ENCODE measurements around the gene ARHGEF37. TPM values are rescaled to one million over a fixed set of nuclear protein-coding genes. Genes with fewer than 3 reads are reported as not detected.
"Not testable (repeated sequence)": the region's sequence is repeated elsewhere in the genome, so short reads cannot be mapped to it uniquely, and the experiment has no call there.

The ARHGEF37 gene
- total RNA-seq, 1 experiment from 2014 or later: 1.8 TPM

DNA sequence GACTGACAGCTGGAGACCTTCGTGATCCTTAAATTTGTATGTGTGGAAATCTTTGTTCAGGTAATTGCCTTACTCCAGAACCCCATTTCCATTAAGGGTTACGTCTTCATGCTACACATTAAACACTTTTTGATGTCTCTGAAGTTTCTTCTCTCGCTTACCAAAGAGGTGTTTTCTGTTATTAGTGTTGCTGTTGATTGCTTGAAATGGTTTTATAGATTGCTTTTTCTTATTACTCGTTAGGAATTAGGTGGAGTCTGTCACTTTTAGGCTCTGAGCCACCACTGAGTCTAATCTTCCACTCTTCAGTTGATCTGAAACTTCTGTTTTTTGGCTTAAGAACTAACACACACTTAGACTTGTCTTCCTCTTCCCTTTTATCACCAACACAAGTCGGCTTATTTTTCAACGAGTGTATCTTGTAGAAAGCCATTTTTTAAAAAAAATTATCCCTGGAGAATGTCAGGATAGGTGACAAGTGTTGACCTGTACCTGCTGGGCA is 86.6 kb downstream of the ARHGEF37 start:
- DNase-seq (ENCODE audit: extremely low read depth, low read depth): no peak

DNA sequence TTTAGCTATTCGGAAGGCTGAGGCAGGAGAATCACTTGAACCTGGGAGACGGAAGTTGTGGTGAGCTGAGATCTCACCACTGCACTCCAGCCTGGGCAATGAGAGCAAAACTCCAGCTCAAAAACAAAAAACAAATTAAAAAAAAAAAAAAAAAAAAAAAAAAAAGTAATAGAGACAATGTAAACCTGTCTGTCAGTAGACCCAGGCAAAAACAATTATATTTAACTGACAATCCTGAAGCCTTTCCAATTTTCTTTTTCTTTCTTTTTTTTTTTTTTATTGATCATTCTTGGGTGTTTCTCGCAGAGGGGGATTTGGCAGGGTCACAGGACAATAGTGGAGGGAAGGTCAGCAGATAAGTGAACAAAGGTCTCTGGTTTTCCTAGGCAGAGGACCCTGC is 88.0 kb downstream of the ARHGEF37 start:
- DNase-seq (ENCODE audit: extremely low read depth, low read depth): not testable (repeated sequence)

DNA sequence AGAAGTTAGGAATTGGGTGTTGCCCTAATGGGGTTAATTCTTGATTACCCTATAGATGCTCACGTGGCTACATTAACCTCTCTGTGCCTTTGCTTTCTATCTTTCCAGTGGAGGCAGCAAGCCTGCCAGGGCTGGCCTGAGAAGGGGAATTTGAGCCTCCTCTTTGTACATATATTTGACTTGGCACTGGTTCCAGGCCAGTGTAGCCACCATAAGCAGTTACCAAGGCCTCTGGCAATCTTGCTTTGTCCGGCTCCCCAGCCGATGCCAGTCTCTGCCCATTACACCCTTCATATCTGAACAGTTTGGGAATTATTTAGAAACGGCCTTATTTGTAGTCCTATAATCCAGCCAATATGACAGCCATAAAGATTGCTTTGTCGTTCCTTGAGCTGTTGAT is 90.2 kb downstream of the ARHGEF37 start:
- DNase-seq (ENCODE audit: extremely low read depth, low read depth): no peak

DNA sequence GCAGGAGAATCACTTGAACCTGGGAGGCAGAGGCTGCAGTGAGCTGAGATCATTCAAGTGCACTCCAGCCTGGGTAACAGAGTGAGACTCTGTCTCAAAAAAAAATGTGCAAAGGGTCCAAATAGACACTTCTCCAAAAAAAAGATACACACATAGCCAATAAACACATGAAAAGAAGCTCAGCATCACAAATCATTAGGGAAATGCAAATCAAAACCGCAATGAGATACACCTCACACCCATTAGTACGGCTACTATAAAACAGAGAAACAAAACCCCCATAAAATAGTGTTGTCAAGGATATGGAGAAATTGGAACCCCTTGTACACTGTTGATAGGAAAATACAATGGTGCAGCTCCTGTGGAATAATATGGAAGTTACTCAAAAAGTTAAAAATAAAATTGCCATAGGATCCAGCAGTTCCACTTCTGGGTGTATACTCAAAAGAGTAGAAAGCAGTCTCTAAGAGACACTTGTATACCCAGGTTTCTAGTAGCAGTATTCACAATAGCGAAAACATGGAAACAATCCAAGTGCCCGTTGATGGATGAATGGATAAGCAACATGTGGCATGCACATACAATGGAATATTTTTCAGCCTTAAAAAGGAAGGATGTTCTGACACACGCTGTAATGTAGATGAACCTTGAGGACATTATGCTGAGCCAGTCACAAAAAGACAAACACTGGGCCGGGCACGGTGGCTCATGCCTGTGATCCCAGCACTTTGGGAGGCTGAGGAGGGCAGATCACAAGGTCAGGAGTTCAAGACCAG is 91.6 kb downstream of the ARHGEF37 start:
- DNase-seq (ENCODE audit: extremely low read depth, low read depth): no peak

DNA sequence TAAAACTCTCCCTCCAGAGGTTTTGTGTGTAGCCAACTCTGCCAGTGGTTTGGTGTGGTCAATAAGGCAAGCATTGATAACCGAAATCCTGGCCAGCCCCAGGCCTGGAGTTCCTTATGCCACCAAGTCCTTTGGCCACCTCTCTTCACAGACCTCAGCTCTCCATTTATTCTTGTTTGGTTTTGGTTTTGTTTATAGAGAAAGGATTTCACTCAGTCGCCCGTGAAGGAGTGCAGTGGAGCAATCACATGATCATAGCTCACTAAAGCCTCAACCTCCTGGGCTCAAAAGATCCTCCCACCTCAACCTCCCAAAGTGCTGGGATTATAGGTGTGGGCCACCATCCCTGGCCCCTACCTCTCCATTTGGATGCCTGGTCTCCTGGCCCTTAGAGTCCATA is 93.4 kb downstream of the ARHGEF37 start:
- no peak for DNase-seq (ENCODE audit: extremely low read depth, low read depth)

DNA sequence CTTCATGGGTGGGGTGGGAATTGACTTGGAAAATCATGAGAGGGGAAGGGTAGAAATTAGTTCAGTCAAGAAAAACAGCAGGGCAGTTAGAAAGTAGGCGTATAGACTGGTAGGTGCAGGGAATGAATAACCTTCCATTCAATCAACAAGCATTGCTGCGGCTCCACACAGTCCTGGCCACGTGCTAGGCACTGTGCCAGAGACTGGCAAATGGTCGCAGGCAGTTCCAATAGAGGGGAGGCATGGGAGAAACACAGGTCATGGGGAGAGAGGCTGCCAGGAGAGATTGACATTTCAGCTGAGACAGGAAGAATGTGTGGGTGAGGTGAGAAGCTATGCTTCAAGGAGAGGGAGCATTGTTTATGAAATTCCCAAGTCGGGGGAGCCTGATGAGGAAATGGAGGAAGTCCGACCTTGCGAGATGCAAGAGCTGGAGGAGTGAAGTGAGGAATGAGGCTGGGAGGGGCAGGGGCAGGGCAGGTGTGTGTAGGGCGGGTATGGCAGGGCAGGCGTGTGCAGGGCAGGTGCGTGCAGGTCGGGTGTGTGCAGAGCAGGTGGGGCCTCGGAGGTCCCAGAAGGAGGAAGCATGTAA is 94.4 kb downstream of the ARHGEF37 start:
- DNase-seq (ENCODE audit: extremely low read depth, low read depth): no peak

DNA sequence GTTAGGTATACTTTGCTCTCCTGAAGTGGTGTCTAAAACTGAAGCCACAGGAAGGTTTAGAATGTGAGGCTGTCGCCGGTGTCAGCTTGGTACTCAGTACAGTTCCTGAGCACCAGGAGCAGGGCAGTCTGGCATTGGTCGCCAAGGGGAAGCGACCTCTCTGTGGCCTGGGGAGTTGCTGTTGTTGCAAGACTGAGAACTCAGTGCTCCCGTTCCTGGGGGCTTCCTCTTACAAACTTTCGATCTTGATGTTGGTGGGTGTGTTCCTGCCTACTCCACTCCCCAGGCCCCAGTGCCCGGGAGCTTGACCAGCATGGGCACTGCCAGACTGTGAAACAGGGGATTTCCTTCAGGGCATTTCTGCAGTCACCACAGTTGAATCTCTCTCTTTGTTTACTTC is 96.4 kb downstream of the ARHGEF37 start:
- DNase-seq (ENCODE audit: extremely low read depth, low read depth): no peak

DNA sequence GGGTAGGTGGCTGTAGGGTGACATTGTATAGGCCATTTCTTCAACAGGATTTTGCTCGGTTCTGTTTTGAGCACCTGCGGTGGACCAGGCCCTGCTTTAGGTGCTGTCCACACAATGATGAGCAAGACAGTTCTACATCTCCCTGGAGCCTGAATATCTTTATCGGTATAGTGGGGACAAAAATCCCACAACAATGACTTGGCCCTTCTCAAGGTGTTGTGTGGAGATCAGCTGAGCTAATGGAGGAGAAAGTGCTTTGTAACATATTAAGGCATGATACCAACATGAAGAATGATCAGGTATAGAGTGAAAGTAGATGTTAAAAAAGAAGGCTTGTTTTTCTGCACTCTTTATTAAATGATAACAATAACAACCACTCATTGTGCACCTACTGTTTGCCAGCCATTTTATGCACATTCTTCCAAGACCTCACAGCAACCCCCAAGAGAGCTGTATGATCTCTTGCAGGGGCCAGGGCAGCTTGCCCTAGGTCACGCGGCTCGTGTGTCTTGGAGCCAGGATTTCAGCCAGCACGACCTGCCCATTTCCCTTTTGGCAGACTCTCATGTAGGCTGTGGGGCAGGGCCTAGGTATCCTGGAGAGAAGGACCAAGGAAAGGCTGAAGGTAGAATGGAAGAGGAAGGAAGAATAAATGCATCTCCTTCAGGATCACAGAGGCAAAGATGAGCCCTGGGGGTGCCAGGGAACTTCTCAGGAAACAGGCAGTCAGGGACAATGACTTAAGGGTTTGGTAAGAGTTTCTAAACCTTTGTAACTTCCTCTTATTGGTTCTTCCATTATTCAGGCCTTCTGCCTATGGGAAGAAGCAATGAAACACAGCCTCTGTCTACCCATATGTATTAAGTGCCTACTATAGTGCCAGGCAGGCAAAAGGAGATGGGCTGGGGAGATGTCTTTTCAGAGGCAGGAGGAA is 98.8 kb downstream of the ARHGEF37 start:
- DNase-seq (ENCODE audit: extremely low read depth, low read depth): no peak

DNA sequence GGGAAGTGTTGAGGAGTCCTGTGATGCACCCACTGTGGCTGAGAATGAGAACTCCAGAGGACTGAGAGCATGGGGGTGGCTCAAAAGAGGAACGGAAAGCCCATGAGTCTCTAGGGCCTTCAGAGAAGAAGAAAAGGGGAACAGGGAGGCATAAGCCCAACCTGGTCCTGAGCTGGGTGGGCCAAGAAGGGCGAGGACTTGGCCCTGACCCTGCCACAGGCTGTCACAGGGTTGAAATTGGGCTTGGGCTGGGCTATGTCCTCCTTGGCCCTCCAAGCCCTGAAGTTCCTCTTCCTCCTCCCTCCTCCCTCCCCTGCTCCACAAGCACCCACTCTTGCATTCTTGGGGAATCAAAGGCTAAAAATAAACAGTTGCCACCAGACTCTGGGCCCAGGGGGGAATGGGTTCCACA is 99.5 kb downstream of the ARHGEF37 start:
- DNase-seq (ENCODE audit: extremely low read depth, low read depth): no peak

DNA sequence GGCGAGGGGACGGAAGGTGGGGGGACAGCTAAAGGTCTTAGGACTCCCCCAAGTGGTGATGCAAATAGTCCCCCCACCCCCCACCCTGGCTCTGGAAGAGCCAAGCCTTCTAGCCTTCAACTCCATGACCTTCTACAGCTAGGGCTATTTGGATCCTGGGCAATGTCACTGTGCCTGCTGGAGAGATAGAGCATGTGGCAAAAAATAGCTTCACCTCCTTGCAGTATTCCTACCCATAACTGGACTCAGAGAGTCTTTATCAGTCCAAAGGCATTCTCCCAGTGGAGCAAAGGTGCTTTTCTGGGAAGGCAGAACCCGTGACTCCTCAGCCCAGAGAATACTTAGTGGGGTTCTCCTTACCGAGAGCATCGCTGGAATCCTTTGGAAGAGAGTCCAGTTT is 100.0 kb downstream of the ARHGEF37 start:
- no peak for DNase-seq (ENCODE audit: extremely low read depth, low read depth)

DNA sequence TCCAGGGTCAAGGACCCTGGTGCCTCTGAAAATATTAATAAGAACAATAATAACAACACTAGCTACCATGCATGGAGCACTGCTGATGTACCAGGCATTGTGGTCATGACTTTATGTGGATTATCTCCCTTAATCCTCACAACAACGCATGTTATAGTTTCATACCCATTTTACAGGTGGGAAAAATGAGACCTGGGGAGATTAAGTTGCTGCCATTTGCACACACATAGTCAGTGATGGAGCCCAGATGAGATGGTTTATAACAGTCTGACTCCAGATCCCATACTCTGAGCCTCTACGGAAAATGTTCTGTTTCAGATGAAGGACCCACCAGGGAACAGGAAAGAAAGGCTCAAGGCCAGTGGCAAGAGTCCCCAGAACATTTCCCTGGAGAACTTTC is 100.6 kb downstream of the ARHGEF37 start:
- no peak for DNase-seq (ENCODE audit: extremely low read depth, low read depth)

DNA sequence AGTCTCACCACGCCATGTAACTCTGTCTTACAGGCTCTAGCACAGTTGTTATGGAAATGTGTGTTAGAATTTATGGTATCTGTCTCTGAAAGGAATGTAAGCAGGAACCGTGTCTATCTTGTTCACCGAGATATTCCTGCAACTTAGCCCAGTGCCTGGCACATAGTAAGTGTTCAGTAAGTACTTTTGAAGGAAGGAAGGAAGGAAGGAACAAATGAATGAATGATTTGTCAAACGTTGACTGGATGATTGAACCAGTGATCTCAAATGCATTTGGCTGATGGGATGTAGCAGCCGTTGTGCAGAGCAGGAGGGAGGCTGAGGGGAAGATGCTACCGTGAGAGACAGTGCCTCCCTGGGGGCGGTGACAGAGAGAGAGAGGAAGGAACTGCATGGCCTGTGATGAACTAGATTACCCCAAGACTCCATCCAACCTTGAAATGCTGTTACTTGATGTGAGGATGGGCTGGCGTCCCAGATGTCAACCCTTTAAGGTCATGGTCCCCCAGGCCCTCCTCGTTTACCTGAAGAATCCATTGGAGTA is 101.3 kb downstream of the ARHGEF37 start:
- no peak for DNase-seq (ENCODE audit: extremely low read depth, low read depth)

DNA sequence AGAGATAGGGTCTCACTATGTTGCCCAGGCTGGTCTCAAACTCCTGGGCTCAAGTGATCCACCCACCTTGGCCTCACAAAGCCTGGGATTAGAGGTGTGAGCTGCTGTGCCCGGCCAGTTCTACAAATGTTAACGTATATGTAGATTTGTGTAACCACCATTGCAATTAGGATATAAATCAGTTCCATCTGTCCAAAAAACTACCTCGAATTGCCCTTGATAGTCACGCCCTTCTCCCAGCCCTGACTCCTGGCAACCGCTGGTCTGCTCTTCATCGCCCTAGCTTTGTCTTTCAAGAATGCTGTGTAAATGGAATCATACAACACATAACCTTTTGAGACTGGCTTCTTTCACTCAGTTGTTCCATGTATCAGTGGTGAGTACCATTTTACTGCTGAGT is 102.7 kb downstream of the ARHGEF37 start:
- DNase-seq (ENCODE audit: extremely low read depth, low read depth): no peak

DNA sequence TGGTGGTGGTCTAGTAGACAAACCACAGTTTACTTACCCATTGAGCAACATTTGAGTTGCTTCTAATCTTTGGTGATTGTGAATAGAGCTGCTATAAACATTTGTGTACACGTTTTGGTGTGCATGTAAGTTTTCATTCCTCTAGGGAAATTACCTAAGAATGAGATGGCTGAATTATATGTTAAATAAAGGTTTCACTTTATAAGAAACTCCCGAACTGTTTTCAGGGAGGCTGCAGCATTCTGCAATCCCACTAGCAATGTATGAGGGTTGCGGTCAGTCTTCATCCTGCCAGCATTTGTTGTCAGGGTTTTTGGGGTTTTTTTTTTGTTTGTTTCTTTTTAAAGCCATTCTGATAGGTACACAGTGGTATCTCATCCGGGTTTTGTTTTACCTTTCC is 103.1 kb downstream of the ARHGEF37 start:
- no peak for DNase-seq (ENCODE audit: extremely low read depth, low read depth)

Small RNA genes lying within 50 kb of the gene (small RNA-seq; reads per million reads assigned to genes)
- 0 reads per million in 2 experiments for gene RNU6-588P

Other genes with a start within 250 kb of the ARHGEF37 start
- gene GRPEL2, start 236.0 kb upstream of the ARHGEF37 start, total RNA-seq (2014; rRNA removed; shearing (Covaris generic)): 75.5 and 92.3 TPM in 2 replicates
- 10.5 and 11.4 TPM in 2 replicates for gene PCYOX1L, start 223.5 kb upstream of the ARHGEF37 start, total RNA-seq (2014; rRNA removed; shearing (Covaris generic))
- gene IL17B, start 202.2 kb upstream of the ARHGEF37 start, total RNA-seq (2014; rRNA removed; shearing (Covaris generic)): not detected in 2 replicates
- 330 and 335 TPM in 2 replicates for gene CSNK1A1, start 30.1 kb upstream of the ARHGEF37 start, total RNA-seq (2014; rRNA removed; shearing (Covaris generic))
- gene PPARGC1B, start 148.8 kb downstream of the ARHGEF37 start, total RNA-seq (2014; rRNA removed; shearing (Covaris generic)): 1.6 and 1.8 TPM in 2 replicates

Measured in NCI-H460 (cell line).